Right lobe of liver (tissue), 6 donors: Measurements from ENCODE around the gene STXBP4. TPM values are rescaled to one million over a fixed set of nuclear protein-coding genes. Genes with fewer than 3 reads are reported as not detected.
A peak's percentile ranks its signal among the peaks of the same experiment; 100 is the strongest.

ENCODE experiments used
- ATAC-seq, 4 donors: fragments of 200-7000 bp; cut with Tn5 transposase; one replicate each; pipeline ENCODE4 v1.9.1; 2020; ENCODE audit warnings: mild to moderate bottlenecking in 4 of 4, moderate library complexity in 4 of 4
- DNase-seq, 3 donors: peaks; one replicate each; pipeline ENCODE4 v3.0.0-alpha.2; 2020
- H3K27ac ChIP-seq, 3 donors: fragments of 200-600 bp; one replicate each; pipeline ENCODE4 v1.8.0; 2022
- H3K27me3 ChIP-seq, 2 donors: fragments of 200-600 bp; one replicate each; pipeline ENCODE4 v1.8.0; 2022
- H3K36me3 ChIP-seq, 4 donors: fragments of 200-600 bp; sonication (generic) in 1 of 4; one replicate each; pipeline versions ENCODE4 v1.5.1 to v1.8.0; 2017 to 2022; ENCODE audit warnings: control low read depth in 1 of 4
- H3K4me1 ChIP-seq, 4 donors: fragments of 200-600 bp; sonication (generic) in 1 of 4; one replicate each; pipeline versions ENCODE4 v1.5.1 to v1.8.0; 2017 to 2022; ENCODE audit warnings: control low read depth in 1 of 4
- H3K4me3 ChIP-seq, 3 donors: fragments of 200-600 bp; one replicate each; pipeline ENCODE4 v1.8.0; 2022
- H3K9me3 ChIP-seq, 4 donors: fragments of 200-600 bp; sonication (generic) in 1 of 4; one replicate each; pipeline versions ENCODE4 v1.5.1 to v1.8.0; 2017 to 2022; ENCODE audit warnings: control low read depth in 1 of 4
- POLR2A ChIP-seq: fragments of 450-650 bp; IDR thresholded peaks from one replicate; pipeline ENCODE4 v1.6.1; 2017; ENCODE audit warnings: antibody characterized with exemption, mild to moderate bottlenecking
- WGBS: methylation state at CpG from one replicate; pipeline ENCODE4 v1.1.6; 2018; ENCODE audit warnings: low coverage, low lambda C conversion rate; ENCODE audit not compliant: insufficient coverage; ENCODE audit errors: missing lambda C conversion rate; 5-methylcytosine and 5-hydroxymethylcytosine counted together
- intact Hi-C, 2 donors: fragments of 100-400 bp; cut with DNase I; formaldehyde crosslinking; loops; one replicate each; pipeline versions ENCODE4 v1.11.2 to v1.14.1; 2022
- total RNA-seq, 6 experiments: library from RNA; depleted of rRNA in 2 of 6; stranded (reverse); fragments of >200 nt in 2 of 6; fragmentation: NEBNext Ultra II Directional in 3 of 6; extraction: Animal tissue kit (Norgen Biotek cat#: 25700) in 3 of 6; gene quantifications; one replicate each; pipeline versions ENCODE4 v1.1.0 to v1.2.4, GENCODE V29; 2016 to 2023
- TF ChIP-seq, protein P1 (sequence below), 4 donors: fragments of 200-600 bp in 3 of 4; fragments of 450-650 bp in 1 of 4; IDR thresholded peaks; one replicate each; pipeline versions ENCODE4 v1.5.1 to v1.8.0; 2016 to 2022; ENCODE audit warnings: antibody characterized with exemption in 4 of 4, mild to moderate bottlenecking in 2 of 4
- donor health status: DM: no; HTN: yes; CAD: no.
- donor health status: DM: no; HTN: no; CAD: no.
- donor health status: DM: no; HTN: no; CAD: no.
- donor health status: DM: no; HTN: yes; CAD: no.
- donor health status: DM: no; HTN: yes; CAD: no.

STXBP4 gene
- total RNA-seq, 6 experiments from 2014 or later: 2.2 to 14.8 (median 3.7) TPM

DNA sequence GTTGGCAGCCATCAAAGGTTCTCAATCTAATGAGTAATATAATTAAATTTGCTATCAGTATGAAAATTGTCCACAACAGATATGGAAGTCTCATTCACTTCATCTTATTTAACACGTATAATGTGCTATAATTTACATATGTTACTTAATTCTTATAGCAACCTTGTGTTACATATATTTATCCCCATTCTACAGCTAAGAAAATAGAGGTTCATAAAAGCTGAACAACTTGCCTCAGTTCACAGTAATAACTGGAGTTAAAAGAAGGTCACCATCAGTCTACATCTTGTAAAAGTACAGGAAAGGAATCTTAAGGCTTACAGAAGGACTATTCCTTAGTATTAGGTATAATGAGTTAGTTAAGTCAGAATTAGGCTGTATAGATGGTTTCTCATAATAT lies 27.9 kb downstream of the STXBP4 start:
- Histone ChIP-seq H3K36me3 (no peaks in the 10 kb centered on the region), H3K27me3 (no peaks in the 10 kb centered on the region), H3K4me3 (no peak overlapping the region), H3K4me1 (no peaks in the 10 kb centered on the region), H3K27ac (no peak overlapping the region), H3K9me3 (no peaks in the 10 kb centered on the region)
- TF ChIP-seq, protein P1, sequence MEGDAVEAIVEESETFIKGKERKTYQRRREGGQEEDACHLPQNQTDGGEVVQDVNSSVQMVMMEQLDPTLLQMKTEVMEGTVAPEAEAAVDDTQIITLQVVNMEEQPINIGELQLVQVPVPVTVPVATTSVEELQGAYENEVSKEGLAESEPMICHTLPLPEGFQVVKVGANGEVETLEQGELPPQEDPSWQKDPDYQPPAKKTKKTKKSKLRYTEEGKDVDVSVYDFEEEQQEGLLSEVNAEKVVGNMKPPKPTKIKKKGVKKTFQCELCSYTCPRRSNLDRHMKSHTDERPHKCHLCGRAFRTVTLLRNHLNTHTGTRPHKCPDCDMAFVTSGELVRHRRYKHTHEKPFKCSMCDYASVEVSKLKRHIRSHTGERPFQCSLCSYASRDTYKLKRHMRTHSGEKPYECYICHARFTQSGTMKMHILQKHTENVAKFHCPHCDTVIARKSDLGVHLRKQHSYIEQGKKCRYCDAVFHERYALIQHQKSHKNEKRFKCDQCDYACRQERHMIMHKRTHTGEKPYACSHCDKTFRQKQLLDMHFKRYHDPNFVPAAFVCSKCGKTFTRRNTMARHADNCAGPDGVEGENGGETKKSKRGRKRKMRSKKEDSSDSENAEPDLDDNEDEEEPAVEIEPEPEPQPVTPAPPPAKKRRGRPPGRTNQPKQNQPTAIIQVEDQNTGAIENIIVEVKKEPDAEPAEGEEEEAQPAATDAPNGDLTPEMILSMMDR (IDR thresholded peaks at IDR 0.05): no peak
- TF ChIP-seq POLR2A: no peak
- ATAC-seq: no peak
- intact Hi-C loops: loop anchor here (10.0 kb wide), 2 partner anchors 348 to 358 kb away; no protein-coding TSS in a partner anchor
- 82% methylated on average over 1 of the region's 1 CpG for WGBS
- no peak for DNase-seq

DNA sequence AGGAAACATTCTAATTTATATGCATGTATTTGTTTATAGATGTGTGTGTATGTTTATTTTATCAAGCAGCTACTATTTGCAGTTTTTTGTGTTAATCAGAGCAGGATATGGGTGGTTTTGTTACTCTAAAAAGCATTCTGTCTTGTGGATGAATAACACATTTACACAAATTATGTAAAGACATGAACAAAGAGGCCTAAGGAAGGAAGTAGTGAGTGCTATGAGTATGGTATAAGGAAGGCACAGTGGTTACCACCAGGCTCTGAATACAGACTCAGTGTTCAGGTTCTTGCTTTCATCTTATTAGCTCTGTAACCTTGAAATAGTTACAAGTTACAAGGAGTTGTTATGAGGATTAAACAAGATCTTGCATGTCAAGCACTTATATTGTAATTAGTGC lies 33.9 kb downstream of the STXBP4 start:
- intact Hi-C loops: no loop called here
- no peaks in the 10 kb centered on the region for H3K36me3 ChIP-seq
- DNase-seq: no peak
- ATAC-seq: no peak
- H3K4me3 ChIP-seq: no peak overlapping the region
- H3K27me3 ChIP-seq: no peaks in the 10 kb centered on the region
- H3K27ac ChIP-seq: no peak overlapping the region
- H3K4me1 ChIP-seq: no peaks in the 10 kb centered on the region
- TF ChIP-seq POLR2A: no peak
- TF ChIP-seq, protein P1 (IDR thresholded peaks at IDR 0.05): no peak
- H3K9me3 ChIP-seq: no peaks in the 10 kb centered on the region

DNA sequence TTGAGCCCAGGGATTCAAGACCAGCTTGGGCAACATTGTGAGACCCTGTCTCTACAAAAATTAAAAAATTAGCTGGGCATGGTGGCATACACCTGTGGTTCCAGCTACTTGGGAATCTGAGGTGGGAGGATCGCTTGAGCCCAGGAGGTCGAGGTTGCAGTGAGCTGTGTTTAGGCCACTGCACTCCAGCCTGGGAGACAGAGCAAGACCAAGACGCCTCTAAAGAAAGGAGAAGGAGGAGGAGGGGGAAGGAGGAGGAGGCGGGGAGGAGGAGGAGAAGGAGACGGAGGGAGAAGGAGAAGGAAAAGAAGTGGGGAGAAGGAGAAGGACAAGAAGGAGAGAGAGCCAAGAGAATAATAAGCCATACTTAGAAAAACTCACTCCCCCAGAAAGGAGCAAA lies 35.9 kb downstream of the STXBP4 start:
- H3K4me1 ChIP-seq: no peaks in the 10 kb centered on the region
- intact Hi-C loops: no loop called here

DNA sequence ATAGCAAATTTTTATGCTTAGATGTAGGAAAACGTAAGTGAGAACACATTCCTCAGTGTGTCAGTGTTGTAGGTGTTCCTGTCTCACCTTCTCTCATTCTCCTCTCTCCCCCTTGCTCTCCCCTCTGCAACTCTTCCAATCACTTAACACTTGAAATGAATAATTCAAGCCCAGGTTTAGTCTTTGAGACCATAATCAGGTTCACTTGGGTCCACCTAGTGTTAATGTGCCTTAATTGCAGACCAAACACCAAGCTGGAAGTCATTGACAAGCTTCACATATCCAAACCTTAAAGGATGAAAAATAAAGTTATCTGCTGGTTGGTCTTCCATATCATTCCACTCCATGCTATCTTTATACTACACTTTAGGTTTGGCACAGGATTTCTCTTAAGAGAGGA lies 37.0 kb downstream of the STXBP4 start:
- Histone ChIP-seq H3K4me3 (no peak overlapping the region), H3K27ac (no peak overlapping the region), H3K27me3 (no peaks in the 10 kb centered on the region), H3K9me3 (no peaks in the 10 kb centered on the region), H3K36me3 (no peaks in the 10 kb centered on the region), H3K4me1 (no peaks in the 10 kb centered on the region)
- DNase-seq (no peak), ATAC-seq (peak in 3 of 4 donors; percentile 22 to 51 (median 50))
- intact Hi-C loops: no loop called here
- TF ChIP-seq, protein P1 (IDR thresholded peaks at IDR 0.05): peak; percentile 22 to 44 (median 32)
- TF ChIP-seq POLR2A: no peak
- 95% methylated on average over 1 of the region's 1 CpG for whole genome bisulfite sequencing

More for the DNA sequence above, 35.9 kb downstream of the STXBP4 start:
- TF ChIP-seq, protein P1 (IDR thresholded peaks at IDR 0.05): no peak
- no peak for TF ChIP-seq POLR2A
- Histone ChIP-seq H3K4me3 (no peak overlapping the region), H3K36me3 (no peaks in the 10 kb centered on the region), H3K27ac (no peak overlapping the region), H3K9me3 (no peaks in the 10 kb centered on the region), H3K27me3 (no peaks in the 10 kb centered on the region)
- DNase-seq (no peak), ATAC-seq (no peak)
- 85% methylated on average over 3 of the region's 5 CpGs for WGBS

DNA sequence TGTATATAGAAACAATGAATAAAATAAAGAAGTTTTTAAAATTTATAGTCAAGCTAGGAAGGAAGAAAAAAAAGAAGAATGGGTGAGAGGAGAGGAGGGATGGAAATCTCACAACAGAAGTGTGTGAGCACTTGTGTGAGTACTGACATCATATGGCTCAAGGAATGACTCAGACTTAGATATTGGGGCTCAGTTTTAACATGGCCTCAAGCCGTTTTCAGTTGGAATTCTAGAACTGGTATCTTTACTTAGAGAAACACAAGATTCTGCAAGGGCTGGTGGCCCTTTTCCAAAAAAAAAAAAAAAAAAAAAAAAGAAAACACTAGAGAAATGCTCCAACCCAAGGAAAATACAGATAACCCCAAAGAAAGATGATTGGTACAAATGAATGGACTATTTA lies 55.1 kb downstream of the STXBP4 start:
- no peak for DNase-seq
- TF ChIP-seq POLR2A: no peak
- TF ChIP-seq, protein P1 (IDR thresholded peaks at IDR 0.05): no peak
- 0% methylated on average over 1 of the region's 1 CpG for WGBS
- intact Hi-C loops: no loop called here
- ATAC-seq: no peak
- Histone ChIP-seq H3K4me3 (no peak overlapping the region), H3K4me1 (no peaks in the 10 kb centered on the region), H3K27me3 (no peaks in the 10 kb centered on the region), H3K9me3 (no peaks in the 10 kb centered on the region), H3K36me3 (no peaks in the 10 kb centered on the region), H3K27ac (no peak overlapping the region)
